Measurements from ENCODE around the gene STUM. TPM values are rescaled to one million over a fixed set of nuclear protein-coding genes. Genes with fewer than 3 reads are reported as not detected.

Gene STUM
- total RNA-seq, 1 experiment from 2014 or later = 0.11 TPM

DNA sequence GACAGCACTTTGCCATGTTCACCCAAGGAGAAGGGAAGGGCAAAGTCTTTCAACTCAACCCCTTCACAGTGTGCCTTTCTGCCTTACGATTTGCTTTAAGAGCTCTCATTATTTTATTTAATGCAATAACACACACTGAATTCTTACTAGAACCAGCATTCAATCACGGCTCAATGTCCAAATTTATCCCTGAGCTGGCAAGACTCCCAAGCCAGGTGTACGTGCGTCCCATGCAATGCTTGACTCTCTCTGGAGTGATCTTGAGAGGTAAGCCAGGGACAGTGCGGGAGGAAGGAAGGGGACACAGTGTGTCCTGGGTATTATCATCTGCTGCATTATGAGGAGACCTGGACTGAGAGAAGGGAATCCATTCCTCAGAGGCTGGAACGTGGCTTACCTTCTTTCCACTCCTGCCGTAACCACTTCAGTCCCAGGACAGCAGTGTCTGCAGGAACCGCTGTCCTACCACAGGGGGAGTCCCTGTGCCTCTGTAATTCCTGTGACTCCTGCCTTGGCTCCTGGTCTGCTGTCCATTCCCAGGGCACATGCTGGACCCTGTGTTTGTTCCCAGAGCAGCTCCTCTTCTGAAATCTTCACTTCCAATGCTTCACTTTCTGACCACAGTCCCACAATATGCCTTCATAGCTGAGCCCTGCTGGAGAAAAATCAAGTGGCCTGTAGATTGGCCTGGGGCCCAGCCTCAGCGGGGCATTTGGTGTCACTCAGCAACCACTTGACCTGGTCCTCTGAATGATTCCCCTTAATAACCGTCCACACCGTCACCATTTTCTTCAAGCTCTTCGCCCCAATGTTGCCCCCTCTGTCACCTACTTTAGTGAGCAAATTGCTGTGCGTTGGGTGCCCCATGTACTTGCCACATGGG, 28.6 kb upstream of the STUM start:
- H4K20me1 ChIP-seq (ENCODE audit: control insufficient read depth, insufficient read depth, insufficient read length) = no peaks in the 10 kb centered on the region
- H2AFZ ChIP-seq (ENCODE audit: low read length) = no peak overlapping the region
- H3K79me1 ChIP-seq (ENCODE audit: insufficient read depth, low read depth, low read length, poor library complexity, severe bottlenecking) = no peaks in the 10 kb centered on the region
- H3K18ac ChIP-seq (ENCODE audit: insufficient read length, low read depth, low read length) = no peak overlapping the region
- DNase-seq = peak; percentile 72
- no peaks in the 10 kb centered on the region; the same call in 1 of the 2 replicates for H3K27me3 ChIP-seq (ENCODE audit: insufficient read depth, low read length)
- H3K4me1 ChIP-seq (ENCODE audit: insufficient read depth, low read length) = peaks cover 14% of the 10 kb centered on the region; the same call in 1 of the 2 replicates
- no peak overlapping the region for H3K23ac ChIP-seq (ENCODE audit: insufficient read length, low read depth, low read length)
- WGBS (ENCODE audit: extremely low coverage, insufficient read length, low lambda C conversion rate) = no CpG with 5 or more reads among the region's 13 CpGs
- H2BK5ac ChIP-seq (ENCODE audit: insufficient read length, low read length) = no peak overlapping the region
- no peak overlapping the region for H2AK5ac ChIP-seq (ENCODE audit: insufficient read length, low read length)
- H3K27me3 Mint-ChIP-seq (ENCODE audit: low read depth) = peaks cover 88% of the 10 kb centered on the region
- no peak overlapping the region for H3K9ac ChIP-seq (ENCODE audit: extremely low read depth, insufficient read length, low read length)
- H3K27ac ChIP-seq (ENCODE audit: insufficient read length, low read depth, low read length) = no peak overlapping the region
- no peaks in the 10 kb centered on the region for H3K23me2 ChIP-seq (ENCODE audit: insufficient read length, low read depth, low read length, poor library complexity, severe bottlenecking)
- no peak overlapping the region for H3K14ac ChIP-seq (ENCODE audit: insufficient read depth, low read length)
- no peak overlapping the region for H2BK12ac ChIP-seq (ENCODE audit: insufficient read length, low read depth, low read length)
- H3K4me3 Mint-ChIP-seq = peak overlapping the region; percentile 31 to 66; a peak in 3 of 5 replicates
- no peaks in the 10 kb centered on the region for H3K9me3 Mint-ChIP-seq
- H3K9me3 ChIP-seq (ENCODE audit: control insufficient read depth, low read depth, low read length) = no peaks in the 10 kb centered on the region
- H4K8ac ChIP-seq (replicated peaks; ENCODE audit: insufficient read length, low read depth, low read length) = no peak overlapping the region
- no peak overlapping the region for H3K56ac ChIP-seq (ENCODE audit: insufficient read length, low read depth, low read length)
- H2BK20ac ChIP-seq (ENCODE audit: low read depth, low read length, poor library complexity, severe bottlenecking) = no peak overlapping the region
- H3K4me2 ChIP-seq (ENCODE audit: insufficient read depth, insufficient read length, low read length) = peak overlapping the region; percentile 29
- TF ChIP-seq, protein P1, sequence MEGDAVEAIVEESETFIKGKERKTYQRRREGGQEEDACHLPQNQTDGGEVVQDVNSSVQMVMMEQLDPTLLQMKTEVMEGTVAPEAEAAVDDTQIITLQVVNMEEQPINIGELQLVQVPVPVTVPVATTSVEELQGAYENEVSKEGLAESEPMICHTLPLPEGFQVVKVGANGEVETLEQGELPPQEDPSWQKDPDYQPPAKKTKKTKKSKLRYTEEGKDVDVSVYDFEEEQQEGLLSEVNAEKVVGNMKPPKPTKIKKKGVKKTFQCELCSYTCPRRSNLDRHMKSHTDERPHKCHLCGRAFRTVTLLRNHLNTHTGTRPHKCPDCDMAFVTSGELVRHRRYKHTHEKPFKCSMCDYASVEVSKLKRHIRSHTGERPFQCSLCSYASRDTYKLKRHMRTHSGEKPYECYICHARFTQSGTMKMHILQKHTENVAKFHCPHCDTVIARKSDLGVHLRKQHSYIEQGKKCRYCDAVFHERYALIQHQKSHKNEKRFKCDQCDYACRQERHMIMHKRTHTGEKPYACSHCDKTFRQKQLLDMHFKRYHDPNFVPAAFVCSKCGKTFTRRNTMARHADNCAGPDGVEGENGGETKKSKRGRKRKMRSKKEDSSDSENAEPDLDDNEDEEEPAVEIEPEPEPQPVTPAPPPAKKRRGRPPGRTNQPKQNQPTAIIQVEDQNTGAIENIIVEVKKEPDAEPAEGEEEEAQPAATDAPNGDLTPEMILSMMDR (conservative IDR thresholded peaks at IDR 0.05) = peak; percentile 65
- no peak overlapping the region for H4K91ac ChIP-seq (ENCODE audit: insufficient read length, low read depth, low read length)
- H2BK15ac ChIP-seq (ENCODE audit: low read depth, low read length) = no peak overlapping the region
- no peak overlapping the region for H2BK120ac ChIP-seq (ENCODE audit: low read depth, low read length, poor library complexity, severe bottlenecking)
- no peak overlapping the region for H3T11ph ChIP-seq (ENCODE audit: low read length)
- H3K36me3 Mint-ChIP-seq (ENCODE audit: insufficient read depth in 1 of 3, low read depth in 3 of 3) = no peaks in the 10 kb centered on the region; a peak in 1 of 7 replicates
- H3K4ac ChIP-seq (ENCODE audit: low read depth, low read length) = no peak overlapping the region
- peak overlapping the region in 2 of 3 experiments; percentile 79 to 93; a peak in 4 of 7 replicates for H3K27ac Mint-ChIP-seq
- H3K79me2 ChIP-seq (ENCODE audit: insufficient read depth, low read length) = no peaks in the 10 kb centered on the region
- peaks cover 19 to 22% of the 10 kb centered on the region in 2 experiments for H3K4me1 Mint-ChIP-seq
- no peak overlapping the region for H4K5ac ChIP-seq (ENCODE audit: insufficient read length, low read depth, low read length)

Data from H9 (cell line).